Fibroblast of pulmonary artery (primary cell): ENCODE measurements around the gene KCTD11.

Source experiments
- DNase-seq: peaks from one replicate; pipeline ENCODE4 v3.0.0-alpha.2; 2010; ENCODE audit warnings: low read depth
- H3K4me3 ChIP-seq: replicated peaks from 2 replicates; pipeline ENCODE4 v1.5.1; 2011; ENCODE audit warnings: low read depth, mild to moderate bottlenecking, control low read depth, low read length, moderate library complexity
- CTCF ChIP-seq: IDR thresholded peaks from 2 replicates; pipeline ENCODE4 v1.5.1; 2011; ENCODE audit warnings: mild to moderate bottlenecking, control low read depth, low read length, inconsistent platforms; ENCODE audit errors: missing control alignments

Gene KCTD11

GRCh38 chr17:7396147-7396546 lies 44.2 kb downstream of the KCTD11 start:
- no peak overlapping the region for H3K4me3 ChIP-seq
- no peak for DNase-seq
- no peak for TF ChIP-seq CTCF

GRCh38 chr17:7398612-7399011 lies 46.6 kb downstream of the KCTD11 start:
- no peak for TF ChIP-seq CTCF
- no peak for DNase-seq

GRCh38 chr17:7403043-7403726 lies 51.2 kb downstream of the KCTD11 start:
- no peak for TF ChIP-seq CTCF
- no peak for DNase-seq
- H3K4me3 ChIP-seq: peak overlapping the region; percentile 73

More at GRCh38 chr17:7398612-7399011, 46.6 kb downstream of the KCTD11 start:
- no peak overlapping the region for H3K4me3 ChIP-seq

GRCh38 chr17:7403727-7403976 lies 51.7 kb downstream of the KCTD11 start:
- no peak for TF ChIP-seq CTCF
- no peak for DNase-seq
- peak overlapping the region; percentile 73 for H3K4me3 ChIP-seq

GRCh38 chr17:7403977-7404736 lies 52.2 kb downstream of the KCTD11 start, which contains the start of gene TMEM256:
TSS of gene TMEM256 (minus strand) at chr17:7404097. CDS start at chr17:7404084, 13 bp downstream.
- TF ChIP-seq CTCF: no peak
- H3K4me3 ChIP-seq: peak within 1 kb of the TSS; percentile 73
- DNase-seq: peak; percentile 99
